Testis (tissue), 2 donors: Measurements from ENCODE around the gene RNF217.

Experiments used
- CTCF ChIP-seq, 3 experiments: fragments of 450-650 bp in 2 of 3; fragments of 200-600 bp in 1 of 3; sonication (generic) in 1 of 3; IDR thresholded peaks; one replicate each; pipeline ENCODE4 v1.5.1; 2016 to 2019; ENCODE audit warnings: antibody characterized with exemption in 3 of 3, mild to moderate bottlenecking in 2 of 3, moderate library complexity in 1 of 3
- POLR2A ChIP-seq: fragments of 450-650 bp; IDR thresholded peaks from one replicate; pipeline ENCODE4 v1.6.1; 2017; ENCODE audit warnings: antibody characterized with exemption, mild to moderate bottlenecking, moderate library complexity

DNA sequence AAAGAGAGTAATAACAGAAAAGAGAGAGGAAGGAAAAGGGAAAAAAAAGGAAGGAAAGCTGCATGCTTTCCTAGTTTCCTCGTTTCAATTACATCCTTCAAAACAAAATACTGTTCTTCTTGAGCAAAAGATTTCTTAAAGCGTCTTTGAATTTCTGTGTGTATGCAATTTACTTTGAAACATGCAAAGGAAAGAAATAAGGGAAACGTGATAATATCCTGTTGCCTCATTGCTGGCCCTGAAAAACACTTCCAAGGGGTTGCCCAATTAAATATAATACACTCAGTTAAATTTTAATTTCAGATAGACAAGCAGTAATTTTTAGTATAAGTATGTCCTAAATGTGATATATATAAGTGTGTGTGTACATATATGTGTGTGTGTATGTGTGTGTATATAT is 140.2 kb downstream of the RNF217 start:
- TF ChIP-seq CTCF (IDR thresholded peaks at IDR 0.05), result no peak
- no peak for TF ChIP-seq POLR2A
